Fibroblast of peridontal ligament (primary cell): ENCODE measurements around the gene PHEX.

ENCODE experiments used
- DNase-seq: peaks from one replicate; pipeline ENCODE4 v3.0.0-alpha.2; 2010; ENCODE audit errors: extremely low read depth

The PHEX gene

GRCh38 chrX:22032084-22032483, at the start of gene PHEX:
TSS of gene PHEX (plus strand) at chrX:22032325. CDS start at chrX:22033006, 681 bp downstream.
- no peak for DNase-seq

- DNase-seq: peak; percentile 86
Measured at GRCh38 chrX:21985332-21985777, 46.8 kb upstream of the PHEX start.

GRCh38 chrX:21986596-21986995, 45.5 kb upstream of the PHEX start:
- peak; percentile 45 for DNase-seq

- DNase-seq: no peak
Measured at GRCh38 chrX:21989384-21989783, 42.7 kb upstream of the PHEX start.

- no peak for DNase-seq
Measured at GRCh38 chrX:21990832-21991231, 41.3 kb upstream of the PHEX start.

GRCh38 chrX:21991504-21991903, 40.6 kb upstream of the PHEX start:
- no peak for DNase-seq

- DNase-seq: no peak
Measured at GRCh38 chrX:21993265-21993664, 38.9 kb upstream of the PHEX start.

- peak; percentile 37 for DNase-seq
Measured at GRCh38 chrX:21996872-21997455, 35.2 kb upstream of the PHEX start.

GRCh38 chrX:21998037-21998436, 34.1 kb upstream of the PHEX start:
- DNase-seq: no peak

GRCh38 chrX:22004866-22005265, 27.3 kb upstream of the PHEX start:
- no peak for DNase-seq

- no peak for DNase-seq
Measured at GRCh38 chrX:22012051-22012450, 20.1 kb upstream of the PHEX start.

- no peak for DNase-seq
Measured at GRCh38 chrX:22012931-22013330, 19.2 kb upstream of the PHEX start.

- no peak for DNase-seq
Measured at GRCh38 chrX:22015139-22015750, 16.9 kb upstream of the PHEX start.

GRCh38 chrX:22021751-22022324, 10.3 kb upstream of the PHEX start:
- DNase-seq: no peak

- DNase-seq: no peak
Measured at GRCh38 chrX:22024577-22024976, 7.5 kb upstream of the PHEX start.

- DNase-seq: no peak
Measured at GRCh38 chrX:22025751-22026150, 6.4 kb upstream of the PHEX start.

- no peak for DNase-seq
Measured at GRCh38 chrX:22026731-22027130, 5.4 kb upstream of the PHEX start.

- DNase-seq: no peak
Measured at GRCh38 chrX:22032506-22032905, 381 bp downstream of the PHEX start.

- DNase-seq: no peak
Measured at GRCh38 chrX:22033818-22034217, 1.7 kb downstream of the PHEX start.

- no peak for DNase-seq
Measured at GRCh38 chrX:22035236-22035635, 3.1 kb downstream of the PHEX start.

GRCh38 chrX:22037225-22037624, 5.1 kb downstream of the PHEX start:
- no peak for DNase-seq

- DNase-seq: peak; percentile 2
Measured at GRCh38 chrX:22037911-22038537, 5.9 kb downstream of the PHEX start.

- DNase-seq: no peak
Measured at GRCh38 chrX:22039541-22039940, 7.4 kb downstream of the PHEX start.
